Measurements from ENCODE around the gene GPC6. TPM values are rescaled to one million over a fixed set of nuclear protein-coding genes. Genes with fewer than 3 reads are reported as not detected.
A peak's percentile ranks its signal among the peaks of the same experiment; 100 is the strongest.

Gene GPC6
- total RNA-seq, 1 donor from 2014 or later, result 50.3 TPM

- H3K27ac Mint-ChIP-seq, result no peak overlapping the region
- H3K4me1 Mint-ChIP-seq (ENCODE audit: low read depth), result peaks cover 15% of the 10 kb centered on the region
- H3K27me3 Mint-ChIP-seq, result no peaks in the 10 kb centered on the region
- TF ChIP-seq CTCF (IDR thresholded peaks at IDR 0.05; ENCODE audit: unreplicated experiment), result no peak
- peaks cover 7% of the 10 kb centered on the region for H3K9me3 Mint-ChIP-seq (ENCODE audit: low read depth)
- H3K36me3 Mint-ChIP-seq (ENCODE audit: insufficient read depth), result no peaks in the 10 kb centered on the region
- no peak for DNase-seq (ENCODE audit: low spot score, unreplicated experiment)
- H3K4me3 Mint-ChIP-seq (ENCODE audit: low read depth), result no peak overlapping the region
Observed at GRCh38 chr13:93872376-93872775, 645.8 kb downstream of the GPC6 start.

GRCh38 chr13:93872786-93873347 is 646.3 kb downstream of the GPC6 start:
- no peak for TF ChIP-seq CTCF (IDR thresholded peaks at IDR 0.05; ENCODE audit: unreplicated experiment)
- H3K27ac Mint-ChIP-seq, result no peak overlapping the region
- H3K4me1 Mint-ChIP-seq (ENCODE audit: low read depth), result peaks cover 19% of the 10 kb centered on the region
- no peak overlapping the region for H3K4me3 Mint-ChIP-seq (ENCODE audit: low read depth)
- no peak for DNase-seq (ENCODE audit: low spot score, unreplicated experiment)
- H3K9me3 Mint-ChIP-seq (ENCODE audit: low read depth), result peaks cover 12% of the 10 kb centered on the region
- H3K36me3 Mint-ChIP-seq (ENCODE audit: insufficient read depth), result peaks cover 4% of the 10 kb centered on the region
- H3K27me3 Mint-ChIP-seq, result no peaks in the 10 kb centered on the region

- Mint-ChIP-seq H3K4me3 (ENCODE audit: low read depth) (no peak overlapping the region), H3K27ac (peak overlapping the region; percentile 35), H3K4me1 (ENCODE audit: low read depth) (peaks cover 19% of the 10 kb centered on the region), H3K36me3 (ENCODE audit: insufficient read depth) (peaks cover 8% of the 10 kb centered on the region), H3K27me3 (no peaks in the 10 kb centered on the region), H3K9me3 (ENCODE audit: low read depth) (peaks cover 19% of the 10 kb centered on the region)
- DNase-seq (ENCODE audit: low spot score, unreplicated experiment), result no peak
- TF ChIP-seq CTCF (IDR thresholded peaks at IDR 0.05; ENCODE audit: unreplicated experiment), result no peak
Observed at GRCh38 chr13:93875547-93875946, 648.9 kb downstream of the GPC6 start.

GRCh38 chr13:93876236-93876635 is 649.6 kb downstream of the GPC6 start:
- peaks cover 19% of the 10 kb centered on the region for H3K4me1 Mint-ChIP-seq (ENCODE audit: low read depth)
- peaks cover 8% of the 10 kb centered on the region for H3K36me3 Mint-ChIP-seq (ENCODE audit: insufficient read depth)
- TF ChIP-seq CTCF (IDR thresholded peaks at IDR 0.05; ENCODE audit: unreplicated experiment), result no peak
- no peaks in the 10 kb centered on the region for H3K27me3 Mint-ChIP-seq
- no peak overlapping the region for H3K4me3 Mint-ChIP-seq (ENCODE audit: low read depth)
- DNase-seq (ENCODE audit: low spot score, unreplicated experiment), result no peak
- H3K27ac Mint-ChIP-seq, result no peak overlapping the region
- H3K9me3 Mint-ChIP-seq (ENCODE audit: low read depth), result peaks cover 19% of the 10 kb centered on the region

- H3K4me3 Mint-ChIP-seq (ENCODE audit: low read depth), result no peak overlapping the region
- no peaks in the 10 kb centered on the region for H3K27me3 Mint-ChIP-seq
- peaks cover 19% of the 10 kb centered on the region for H3K9me3 Mint-ChIP-seq (ENCODE audit: low read depth)
- peaks cover 11% of the 10 kb centered on the region for H3K4me1 Mint-ChIP-seq (ENCODE audit: low read depth)
- TF ChIP-seq CTCF (IDR thresholded peaks at IDR 0.05; ENCODE audit: unreplicated experiment), result no peak
- no peak overlapping the region for H3K27ac Mint-ChIP-seq
- DNase-seq (ENCODE audit: low spot score, unreplicated experiment), result no peak
- peaks cover 8% of the 10 kb centered on the region for H3K36me3 Mint-ChIP-seq (ENCODE audit: insufficient read depth)
Observed at GRCh38 chr13:93878675-93879074, 652.1 kb downstream of the GPC6 start.

All from progenitor cell of endocrine pancreas (in vitro differentiated cells).